GM23338 (cell line): ENCODE results near the gene STRN3. TPM values are rescaled to one million over a fixed set of nuclear protein-coding genes. Genes with fewer than 3 reads are reported as not detected.

Experiments
- ATAC-seq: fragments of 200-7000 bp; cut with Tn5 transposase; 3 replicates; pipeline ENCODE4 v1.9.1; 2020
- DNase-seq: peaks from one replicate; pipeline ENCODE4 v3.0.0-alpha.2; 2015; ENCODE audit warnings: low spot score
- H2AFZ ChIP-seq: fragments of 200-600 bp; sonication (generic); 2 replicates; pipeline ENCODE4 v1.8.0; 2016; ENCODE audit warnings: antibody characterized with exemption, mild to moderate bottlenecking, moderate library complexity
- H3F3A ChIP-seq: fragments of 200-600 bp; sonication (generic); replicated peaks from 2 replicates; pipeline ENCODE4 v1.8.0; 2017; ENCODE audit warnings: antibody characterized with exemption, mixed run types, low read depth
- H3K27ac ChIP-seq: fragments of 200-600 bp; sonication (generic); 2 replicates; pipeline ENCODE4 v1.6.1; 2016; ENCODE audit warnings: low read depth
- H3K27me3 ChIP-seq: fragments of 200-600 bp; sonication (generic); 2 replicates; pipeline ENCODE4 v1.8.0; 2016; ENCODE audit warnings: mild to moderate bottlenecking, mixed run types, moderate library complexity; ENCODE audit not compliant: insufficient read depth
- H3K36me3 ChIP-seq: fragments of 200-600 bp; sonication (generic); 2 replicates; pipeline ENCODE4 v1.8.0; 2016; ENCODE audit warnings: mild to moderate bottlenecking; ENCODE audit not compliant: insufficient read depth
- H3K4me1 ChIP-seq: fragments of 200-600 bp; sonication (generic); 2 replicates; pipeline ENCODE4 v1.8.0; 2016; ENCODE audit warnings: mild to moderate bottlenecking, moderate library complexity; ENCODE audit not compliant: insufficient read depth
- H3K4me2 ChIP-seq: fragments of 200-600 bp; sonication (generic); 2 replicates; pipeline ENCODE4 v1.7.1; 2017; ENCODE audit warnings: mixed run types
- H3K4me3 ChIP-seq: fragments of 200-600 bp; sonication (generic); 2 replicates; pipeline ENCODE4 v1.6.1; 2016; ENCODE audit warnings: mixed run types
- H3K79me2 ChIP-seq: fragments of 200-600 bp; sonication (generic); replicated peaks from 2 replicates; pipeline ENCODE4 v1.8.0; 2017; ENCODE audit warnings: mild to moderate bottlenecking; ENCODE audit not compliant: insufficient read depth
- H3K9me2 ChIP-seq: fragments of 200-600 bp; sonication (generic); 2 replicates; pipeline ENCODE4 v1.8.0; 2017; ENCODE audit not compliant: insufficient read depth
- H4K20me1 ChIP-seq: fragments of 200-600 bp; sonication (generic); replicated peaks from 2 replicates; pipeline ENCODE4 v1.8.0; 2017; ENCODE audit warnings: mild to moderate bottlenecking; ENCODE audit not compliant: insufficient read depth
- H3K27ac Mint-ChIP-seq: 2 replicates; pipeline ENCODE4 v1.8.0; 2020; ENCODE audit warnings: inconsistent platforms, mild to moderate bottlenecking, moderate library complexity, mixed read lengths
- H3K27me3 Mint-ChIP-seq: 3 replicates; pipeline ENCODE4 v1.8.0; 2022; ENCODE audit warnings: low read depth, mild to moderate bottlenecking, moderate library complexity, mixed read lengths, inconsistent platforms; ENCODE audit not compliant: insufficient read depth, poor library complexity
- H3K36me3 Mint-ChIP-seq: 3 replicates; pipeline ENCODE4 v1.8.0; 2021; ENCODE audit warnings: low read depth, mild to moderate bottlenecking, inconsistent platforms, moderate library complexity, mixed read lengths
- H3K4me1 Mint-ChIP-seq: 3 replicates; pipeline ENCODE4 v1.8.0; 2020; ENCODE audit warnings: mild to moderate bottlenecking, inconsistent platforms, mixed read lengths
- H3K4me3 Mint-ChIP-seq: 3 replicates; pipeline ENCODE4 v1.8.0; 2021; ENCODE audit warnings: moderate library complexity, mild to moderate bottlenecking, inconsistent platforms, mixed read lengths
- H3K9me3 Mint-ChIP-seq: 3 replicates; pipeline ENCODE4 v1.8.0; 2020; ENCODE audit warnings: moderate library complexity, mild to moderate bottlenecking, inconsistent platforms, mixed read lengths
- CREB1 ChIP-seq: fragments of 250-450 bp; sonication (Bioruptor Pico); IDR thresholded peaks from 2 replicates; pipeline ENCODE4 v1.5.0; 2020; ENCODE audit warnings: low read depth, mild to moderate bottlenecking, moderate library complexity
- EZH2 ChIP-seq: fragments of 200-600 bp; sonication (generic); IDR thresholded peaks from one replicate; pipeline ENCODE4 v1.8.0; 2017; ENCODE audit warnings: antibody characterized with exemption, mild to moderate bottlenecking, low read depth; ENCODE audit not compliant: unreplicated experiment
- EZH2phosphoT487 ChIP-seq: fragments of 200-600 bp; sonication (generic); IDR thresholded peaks from one replicate; pipeline ENCODE4 v1.8.1; 2018; ENCODE audit warnings: antibody characterized with exemption; ENCODE audit not compliant: unreplicated experiment
- JUNB ChIP-seq: IDR thresholded peaks from one replicate; pipeline ENCODE4 v1.6.1; 2016; ENCODE audit warnings: antibody characterized with exemption; ENCODE audit not compliant: unreplicated experiment
- NANOG ChIP-seq: IDR thresholded peaks from 2 replicates; pipeline ENCODE4 v1.6.1; 2016; ENCODE audit warnings: antibody characterized with exemption, borderline replicate concordance
- POLR2AphosphoS5 ChIP-seq: IDR thresholded peaks from 2 replicates; pipeline ENCODE4 v1.6.1; 2016; ENCODE audit warnings: antibody characterized with exemption, low read depth
- STAT1 ChIP-seq: IDR thresholded peaks from one replicate; pipeline ENCODE4 v1.6.1; 2016; ENCODE audit warnings: antibody characterized with exemption; ENCODE audit not compliant: unreplicated experiment
- ZNF114 ChIP-seq: fragments of 250-450 bp; sonication (Bioruptor Pico); IDR thresholded peaks from 2 replicates; pipeline ENCODE4 v1.5.0; 2020; ENCODE audit warnings: mild to moderate bottlenecking, moderate library complexity
- ZNF331 ChIP-seq: fragments of 250-450 bp; sonication (Bioruptor Pico); IDR thresholded peaks from 2 replicates; pipeline ENCODE4 v1.5.0; 2020; ENCODE audit warnings: low read depth, mild to moderate bottlenecking, moderate library complexity
- polyA plus RNA-seq: library from polyadenylated mRNA; unstranded; fragments of >200 nt; fragmentation: Nextera tagmentation; extraction: Ambion mirVana; gene quantifications from 2 replicates; pipeline ENCODE4 v1.2.1, GENCODE V29; 2016
- total RNA-seq: library from RNA; depleted of rRNA; stranded (reverse); fragments of >200 nt; shearing (Covaris generic); gene quantifications from 2 replicates; pipeline ENCODE4 v1.2.3, GENCODE V29; 2014
- TF ChIP-seq, protein P1 (sequence below), 2 experiments: fragments of 200-600 bp in 1 of 2; sonication (generic) in 1 of 2; conservative IDR thresholded peaks; 2 replicates each; pipeline versions ENCODE4 v1.5.1 to v1.6.1; 2016 to 2017; ENCODE audit warnings: antibody characterized with exemption in 2 of 2, low read depth in 2 of 2, mild to moderate bottlenecking in 2 of 2, moderate library complexity in 1 of 2
- TF ChIP-seq, protein P2 (sequence below): IDR thresholded peaks from 2 replicates; pipeline ENCODE4 v1.6.1; 2016; ENCODE audit warnings: antibody characterized with exemption
- TF ChIP-seq, protein P3 (sequence below): IDR thresholded peaks from one replicate; pipeline ENCODE4 v1.6.1; 2018; ENCODE audit warnings: antibody characterized with exemption; ENCODE audit not compliant: unreplicated experiment
- TF ChIP-seq, protein P4 (sequence below): fragments of 250-450 bp; sonication (Bioruptor Pico); IDR thresholded peaks from 2 replicates; pipeline ENCODE4 v1.5.0; 2020; ENCODE audit warnings: mild to moderate bottlenecking, moderate library complexity

STRN3 gene
- total and polyA plus RNA-seq, 2 experiments from 2014 or later, result 35.0 to 40.6 TPM

DNA sequence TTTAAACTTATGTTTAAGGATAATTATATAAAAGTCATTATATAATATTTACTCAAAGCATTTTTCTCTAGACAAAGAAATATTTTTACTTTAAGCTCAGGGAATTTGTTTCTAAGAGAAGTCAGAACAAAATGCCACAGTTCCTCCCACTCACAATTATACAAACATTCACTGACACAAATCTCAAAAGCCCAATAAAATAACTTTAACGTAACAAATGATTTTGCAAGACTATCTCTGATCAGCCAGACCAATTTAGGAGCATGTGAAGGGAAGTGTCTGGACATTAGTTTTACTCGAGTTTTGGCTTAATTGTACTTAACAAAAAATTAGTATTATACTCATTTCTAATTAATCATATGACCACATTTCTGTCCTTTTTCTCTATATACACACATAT, 110.6 kb downstream of the STRN3 start:
- Mint-ChIP-seq H3K4me1 (peaks cover under 1% of the 10 kb centered on the region; the same call in 2 of the 3 replicates), H3K4me3 (no peak overlapping the region), H3K9me3 (no peaks in the 10 kb centered on the region), H3K27ac (no peak overlapping the region), H3K27me3 (no peaks in the 10 kb centered on the region), H3K36me3 (peaks cover 18% of the 10 kb centered on the region; the same call in 2 of the 3 replicates)
- H4K20me1 ChIP-seq, result no peaks in the 10 kb centered on the region
- TF ChIP-seq STAT1, result no peak
- no peak for TF ChIP-seq EZH2phosphoT487
- TF ChIP-seq NANOG, result no peak
- no peak for TF ChIP-seq EZH2
- no peak for TF ChIP-seq CREB1 (CRISPR knock-in tag)
- no peak for TF ChIP-seq ZNF331 (CRISPR knock-in tag)
- TF ChIP-seq, protein P1, sequence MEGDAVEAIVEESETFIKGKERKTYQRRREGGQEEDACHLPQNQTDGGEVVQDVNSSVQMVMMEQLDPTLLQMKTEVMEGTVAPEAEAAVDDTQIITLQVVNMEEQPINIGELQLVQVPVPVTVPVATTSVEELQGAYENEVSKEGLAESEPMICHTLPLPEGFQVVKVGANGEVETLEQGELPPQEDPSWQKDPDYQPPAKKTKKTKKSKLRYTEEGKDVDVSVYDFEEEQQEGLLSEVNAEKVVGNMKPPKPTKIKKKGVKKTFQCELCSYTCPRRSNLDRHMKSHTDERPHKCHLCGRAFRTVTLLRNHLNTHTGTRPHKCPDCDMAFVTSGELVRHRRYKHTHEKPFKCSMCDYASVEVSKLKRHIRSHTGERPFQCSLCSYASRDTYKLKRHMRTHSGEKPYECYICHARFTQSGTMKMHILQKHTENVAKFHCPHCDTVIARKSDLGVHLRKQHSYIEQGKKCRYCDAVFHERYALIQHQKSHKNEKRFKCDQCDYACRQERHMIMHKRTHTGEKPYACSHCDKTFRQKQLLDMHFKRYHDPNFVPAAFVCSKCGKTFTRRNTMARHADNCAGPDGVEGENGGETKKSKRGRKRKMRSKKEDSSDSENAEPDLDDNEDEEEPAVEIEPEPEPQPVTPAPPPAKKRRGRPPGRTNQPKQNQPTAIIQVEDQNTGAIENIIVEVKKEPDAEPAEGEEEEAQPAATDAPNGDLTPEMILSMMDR (conservative IDR thresholded peaks at IDR 0.05; ENCODE audit: low read depth in 2 of 2), result no peak
- TF ChIP-seq, protein P2, sequence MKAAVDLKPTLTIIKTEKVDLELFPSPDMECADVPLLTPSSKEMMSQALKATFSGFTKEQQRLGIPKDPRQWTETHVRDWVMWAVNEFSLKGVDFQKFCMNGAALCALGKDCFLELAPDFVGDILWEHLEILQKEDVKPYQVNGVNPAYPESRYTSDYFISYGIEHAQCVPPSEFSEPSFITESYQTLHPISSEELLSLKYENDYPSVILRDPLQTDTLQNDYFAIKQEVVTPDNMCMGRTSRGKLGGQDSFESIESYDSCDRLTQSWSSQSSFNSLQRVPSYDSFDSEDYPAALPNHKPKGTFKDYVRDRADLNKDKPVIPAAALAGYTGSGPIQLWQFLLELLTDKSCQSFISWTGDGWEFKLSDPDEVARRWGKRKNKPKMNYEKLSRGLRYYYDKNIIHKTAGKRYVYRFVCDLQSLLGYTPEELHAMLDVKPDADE, result no peak
- TF ChIP-seq JUNB, result no peak
- TF ChIP-seq, protein P3, sequence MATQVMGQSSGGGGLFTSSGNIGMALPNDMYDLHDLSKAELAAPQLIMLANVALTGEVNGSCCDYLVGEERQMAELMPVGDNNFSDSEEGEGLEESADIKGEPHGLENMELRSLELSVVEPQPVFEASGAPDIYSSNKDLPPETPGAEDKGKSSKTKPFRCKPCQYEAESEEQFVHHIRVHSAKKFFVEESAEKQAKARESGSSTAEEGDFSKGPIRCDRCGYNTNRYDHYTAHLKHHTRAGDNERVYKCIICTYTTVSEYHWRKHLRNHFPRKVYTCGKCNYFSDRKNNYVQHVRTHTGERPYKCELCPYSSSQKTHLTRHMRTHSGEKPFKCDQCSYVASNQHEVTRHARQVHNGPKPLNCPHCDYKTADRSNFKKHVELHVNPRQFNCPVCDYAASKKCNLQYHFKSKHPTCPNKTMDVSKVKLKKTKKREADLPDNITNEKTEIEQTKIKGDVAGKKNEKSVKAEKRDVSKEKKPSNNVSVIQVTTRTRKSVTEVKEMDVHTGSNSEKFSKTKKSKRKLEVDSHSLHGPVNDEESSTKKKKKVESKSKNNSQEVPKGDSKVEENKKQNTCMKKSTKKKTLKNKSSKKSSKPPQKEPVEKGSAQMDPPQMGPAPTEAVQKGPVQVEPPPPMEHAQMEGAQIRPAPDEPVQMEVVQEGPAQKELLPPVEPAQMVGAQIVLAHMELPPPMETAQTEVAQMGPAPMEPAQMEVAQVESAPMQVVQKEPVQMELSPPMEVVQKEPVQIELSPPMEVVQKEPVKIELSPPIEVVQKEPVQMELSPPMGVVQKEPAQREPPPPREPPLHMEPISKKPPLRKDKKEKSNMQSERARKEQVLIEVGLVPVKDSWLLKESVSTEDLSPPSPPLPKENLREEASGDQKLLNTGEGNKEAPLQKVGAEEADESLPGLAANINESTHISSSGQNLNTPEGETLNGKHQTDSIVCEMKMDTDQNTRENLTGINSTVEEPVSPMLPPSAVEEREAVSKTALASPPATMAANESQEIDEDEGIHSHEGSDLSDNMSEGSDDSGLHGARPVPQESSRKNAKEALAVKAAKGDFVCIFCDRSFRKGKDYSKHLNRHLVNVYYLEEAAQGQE, result no peak
- TF ChIP-seq, protein P4, sequence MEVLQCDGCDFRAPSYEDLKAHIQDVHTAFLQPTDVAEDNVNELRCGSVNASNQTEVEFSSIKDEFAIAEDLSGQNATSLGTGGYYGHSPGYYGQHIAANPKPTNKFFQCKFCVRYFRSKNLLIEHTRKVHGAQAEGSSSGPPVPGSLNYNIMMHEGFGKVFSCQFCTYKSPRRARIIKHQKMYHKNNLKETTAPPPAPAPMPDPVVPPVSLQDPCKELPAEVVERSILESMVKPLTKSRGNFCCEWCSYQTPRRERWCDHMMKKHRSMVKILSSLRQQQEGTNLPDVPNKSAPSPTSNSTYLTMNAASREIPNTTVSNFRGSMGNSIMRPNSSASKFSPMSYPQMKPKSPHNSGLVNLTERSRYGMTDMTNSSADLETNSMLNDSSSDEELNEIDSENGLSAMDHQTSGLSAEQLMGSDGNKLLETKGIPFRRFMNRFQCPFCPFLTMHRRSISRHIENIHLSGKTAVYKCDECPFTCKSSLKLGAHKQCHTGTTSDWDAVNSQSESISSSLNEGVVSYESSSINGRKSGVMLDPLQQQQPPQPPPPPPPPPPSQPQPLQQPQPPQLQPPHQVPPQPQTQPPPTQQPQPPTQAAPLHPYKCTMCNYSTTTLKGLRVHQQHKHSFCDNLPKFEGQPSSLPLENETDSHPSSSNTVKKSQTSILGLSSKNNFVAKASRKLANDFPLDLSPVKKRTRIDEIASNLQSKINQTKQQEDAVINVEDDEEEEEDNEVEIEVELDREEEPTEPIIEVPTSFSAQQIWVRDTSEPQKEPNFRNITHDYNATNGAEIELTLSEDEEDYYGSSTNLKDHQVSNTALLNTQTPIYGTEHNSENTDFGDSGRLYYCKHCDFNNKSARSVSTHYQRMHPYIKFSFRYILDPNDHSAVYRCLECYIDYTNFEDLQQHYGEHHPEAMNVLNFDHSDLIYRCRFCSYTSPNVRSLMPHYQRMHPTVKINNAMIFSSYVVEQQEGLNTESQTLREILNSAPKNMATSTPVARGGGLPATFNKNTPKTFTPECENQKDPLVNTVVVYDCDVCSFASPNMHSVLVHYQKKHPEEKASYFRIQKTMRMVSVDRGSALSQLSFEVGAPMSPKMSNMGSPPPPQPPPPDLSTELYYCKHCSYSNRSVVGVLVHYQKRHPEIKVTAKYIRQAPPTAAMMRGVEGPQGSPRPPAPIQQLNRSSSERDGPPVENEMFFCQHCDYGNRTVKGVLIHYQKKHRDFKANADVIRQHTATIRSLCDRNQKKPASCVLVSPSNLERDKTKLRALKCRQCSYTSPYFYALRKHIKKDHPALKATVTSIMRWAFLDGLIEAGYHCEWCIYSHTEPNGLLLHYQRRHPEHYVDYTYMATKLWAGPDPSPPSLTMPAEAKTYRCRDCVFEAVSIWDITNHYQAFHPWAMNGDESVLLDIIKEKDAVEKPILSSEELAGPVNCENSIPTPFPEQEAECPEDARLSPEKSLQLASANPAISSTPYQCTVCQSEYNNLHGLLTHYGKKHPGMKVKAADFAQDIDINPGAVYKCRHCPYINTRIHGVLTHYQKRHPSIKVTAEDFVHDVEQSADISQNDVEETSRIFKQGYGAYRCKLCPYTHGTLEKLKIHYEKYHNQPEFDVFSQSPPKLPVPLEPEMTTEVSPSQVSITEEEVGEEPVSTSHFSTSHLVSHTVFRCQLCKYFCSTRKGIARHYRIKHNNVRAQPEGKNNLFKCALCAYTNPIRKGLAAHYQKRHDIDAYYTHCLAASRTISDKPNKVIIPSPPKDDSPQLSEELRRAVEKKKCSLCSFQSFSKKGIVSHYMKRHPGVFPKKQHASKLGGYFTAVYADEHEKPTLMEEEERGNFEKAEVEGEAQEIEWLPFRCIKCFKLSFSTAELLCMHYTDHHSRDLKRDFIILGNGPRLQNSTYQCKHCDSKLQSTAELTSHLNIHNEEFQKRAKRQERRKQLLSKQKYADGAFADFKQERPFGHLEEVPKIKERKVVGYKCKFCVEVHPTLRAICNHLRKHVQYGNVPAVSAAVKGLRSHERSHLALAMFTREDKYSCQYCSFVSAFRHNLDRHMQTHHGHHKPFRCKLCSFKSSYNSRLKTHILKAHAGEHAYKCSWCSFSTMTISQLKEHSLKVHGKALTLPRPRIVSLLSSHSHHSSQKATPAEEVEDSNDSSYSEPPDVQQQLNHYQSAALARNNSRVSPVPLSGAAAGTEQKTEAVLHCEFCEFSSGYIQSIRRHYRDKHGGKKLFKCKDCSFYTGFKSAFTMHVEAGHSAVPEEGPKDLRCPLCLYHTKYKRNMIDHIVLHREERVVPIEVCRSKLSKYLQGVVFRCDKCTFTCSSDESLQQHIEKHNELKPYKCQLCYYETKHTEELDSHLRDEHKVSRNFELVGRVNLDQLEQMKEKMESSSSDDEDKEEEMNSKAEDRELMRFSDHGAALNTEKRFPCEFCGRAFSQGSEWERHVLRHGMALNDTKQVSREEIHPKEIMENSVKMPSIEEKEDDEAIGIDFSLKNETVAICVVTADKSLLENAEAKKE (CRISPR knock-in tag), result no peak
- no peak for TF ChIP-seq ZNF114 (CRISPR knock-in tag)
- no peak for TF ChIP-seq POLR2AphosphoS5
- ATAC-seq (no peak), DNase-seq (no peak)
- no peaks in the 10 kb centered on the region for H3K4me1 ChIP-seq
- H3K4me2 ChIP-seq, result no peak overlapping the region
- H3K9me2 ChIP-seq, result no peaks in the 10 kb centered on the region
- H3K36me3 ChIP-seq, result no peaks in the 10 kb centered on the region; the same call in 1 of the 2 replicates
- H2AFZ ChIP-seq, result no peak overlapping the region
- H3K4me3 ChIP-seq, result no peak overlapping the region
- H3F3A ChIP-seq, result no peaks in the 10 kb centered on the region
- no peak overlapping the region for H3K27ac ChIP-seq
- H3K79me2 ChIP-seq, result no peaks in the 10 kb centered on the region
- H3K27me3 ChIP-seq, result no peaks in the 10 kb centered on the region
